Stimulated activated CD8-positive, alpha-beta memory T cell treated with anti-CD3 and anti-CD28 coated beads, Interleukin-7, amount 100 ng/mL, for 24 hours (primary cell): ENCODE data around the gene PROZ.
"Not testable (repeated sequence)": the region's sequence is repeated elsewhere in the genome, so short reads cannot be mapped to it uniquely, and the experiment has no call there.

ENCODE experiments used
- DNase-seq: peaks from one replicate; pipeline ENCODE4 v3.0.0-alpha.2; 2020; ENCODE audit warnings: low read depth

PROZ gene, protein sequence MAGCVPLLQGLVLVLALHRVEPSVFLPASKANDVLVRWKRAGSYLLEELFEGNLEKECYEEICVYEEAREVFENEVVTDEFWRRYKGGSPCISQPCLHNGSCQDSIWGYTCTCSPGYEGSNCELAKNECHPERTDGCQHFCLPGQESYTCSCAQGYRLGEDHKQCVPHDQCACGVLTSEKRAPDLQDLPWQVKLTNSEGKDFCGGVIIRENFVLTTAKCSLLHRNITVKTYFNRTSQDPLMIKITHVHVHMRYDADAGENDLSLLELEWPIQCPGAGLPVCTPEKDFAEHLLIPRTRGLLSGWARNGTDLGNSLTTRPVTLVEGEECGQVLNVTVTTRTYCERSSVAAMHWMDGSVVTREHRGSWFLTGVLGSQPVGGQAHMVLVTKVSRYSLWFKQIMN

DNA sequence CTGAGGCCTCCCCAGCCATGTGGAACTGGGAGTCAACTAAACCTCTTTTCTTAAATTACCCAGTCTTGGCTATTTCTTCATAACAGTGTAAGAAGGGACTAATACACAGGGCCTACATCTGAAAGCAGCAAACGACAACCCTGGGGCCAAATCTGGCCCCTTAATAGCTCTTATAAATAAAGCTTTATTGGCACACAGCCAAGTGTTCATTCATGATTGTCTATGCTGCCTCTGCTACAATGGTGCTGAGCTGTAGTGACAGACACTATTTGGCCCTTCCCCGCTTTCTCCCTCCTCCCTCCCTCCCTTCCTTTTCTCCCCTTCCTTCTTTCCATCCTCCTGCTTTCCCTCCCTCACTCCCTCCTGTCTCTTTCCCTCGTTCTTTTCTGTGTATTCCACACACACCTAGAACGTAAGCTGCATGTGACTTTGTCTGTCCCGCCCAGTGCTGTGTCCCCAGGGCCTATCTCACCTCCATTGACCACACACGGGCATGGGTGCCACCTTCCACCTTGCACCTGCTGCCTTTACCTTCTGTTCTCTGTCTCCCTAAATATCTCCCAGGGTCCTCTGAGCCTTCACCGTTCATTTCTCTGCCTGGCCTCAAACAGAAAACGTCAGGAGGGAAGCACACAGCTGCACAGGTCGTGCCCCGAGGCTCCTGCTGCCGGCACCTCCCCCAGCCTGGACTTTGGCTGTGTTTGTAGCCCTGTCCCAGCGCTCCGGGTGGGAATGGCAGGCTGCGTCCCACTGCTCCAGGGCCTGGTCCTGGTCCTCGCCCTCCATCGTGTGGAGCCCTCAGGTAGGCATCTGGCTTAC is at the start of gene PROZ:
PROZ (plus strand) TSS at position 720 of the 819 bp plus-strand sequence; CDS start at position 733, 13 bp downstream.
- DNase-seq: no peak

GRCh38 chr13:113109151-113110047 is 49.0 kb upstream of the PROZ start:
- DNase-seq: no peak

DNA sequence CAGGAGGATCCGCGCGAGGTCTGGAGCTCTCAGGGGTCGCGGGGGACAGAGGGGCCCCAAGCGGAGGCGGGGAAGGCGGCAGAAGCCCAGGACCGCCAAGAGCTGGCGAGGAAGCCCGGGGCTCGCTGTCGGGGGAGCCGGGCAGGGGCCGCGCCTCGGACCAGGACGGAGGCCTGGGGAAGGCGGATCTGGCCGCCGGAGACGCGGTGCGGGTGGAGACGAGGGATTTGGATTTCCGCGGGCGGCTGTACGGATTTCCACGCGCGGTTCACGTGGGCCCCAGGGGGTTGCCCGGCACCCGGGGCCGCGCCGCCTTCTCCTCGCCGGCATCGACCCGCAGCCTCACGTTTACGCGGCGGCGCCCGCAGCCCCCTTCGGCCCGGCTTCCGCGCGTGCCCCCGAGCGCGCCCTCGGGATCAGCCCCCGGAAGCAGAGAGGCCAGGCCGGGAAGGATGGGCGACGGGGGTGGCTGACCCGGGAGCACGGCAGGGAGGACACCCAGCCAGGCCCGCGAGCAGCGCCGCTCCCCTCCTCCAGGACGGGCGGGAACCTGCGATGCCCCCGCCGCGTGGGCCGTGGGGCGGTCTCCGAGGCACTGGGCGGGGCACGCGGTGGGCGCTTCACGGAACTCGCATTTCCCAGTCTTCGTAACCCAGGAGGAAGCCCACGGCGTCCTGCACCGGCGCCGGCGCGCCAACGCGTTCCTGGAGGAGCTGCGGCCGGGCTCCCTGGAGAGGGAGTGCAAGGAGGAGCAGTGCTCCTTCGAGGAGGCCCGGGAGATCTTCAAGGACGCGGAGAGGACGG is 48.2 kb upstream of the PROZ start:
- no peak for DNase-seq

- DNase-seq: no peak
Observed at GRCh38 chr13:113110852-113111315, 47.6 kb upstream of the PROZ start.

- not testable (repeated sequence) for DNase-seq
Observed at GRCh38 chr13:113111821-113112220, 46.6 kb upstream of the PROZ start.

DNA sequence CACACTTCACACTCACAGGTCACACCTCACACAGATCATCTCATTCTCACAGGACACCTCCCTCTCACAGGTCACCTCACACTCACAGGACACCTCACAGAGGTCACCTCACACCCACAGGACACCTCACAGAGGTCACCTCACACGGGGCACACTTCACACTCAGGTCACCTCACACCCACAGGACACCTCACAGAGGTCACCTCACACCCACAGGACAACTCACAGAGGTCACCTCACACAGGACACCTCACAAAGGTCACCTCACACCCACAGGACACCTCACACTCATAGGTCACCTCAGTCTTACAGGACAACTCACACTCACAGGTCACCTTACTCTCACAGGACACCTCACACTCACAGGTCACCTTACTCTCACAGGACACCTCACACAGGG is 46.0 kb upstream of the PROZ start:
- DNase-seq: not testable (repeated sequence)

DNA sequence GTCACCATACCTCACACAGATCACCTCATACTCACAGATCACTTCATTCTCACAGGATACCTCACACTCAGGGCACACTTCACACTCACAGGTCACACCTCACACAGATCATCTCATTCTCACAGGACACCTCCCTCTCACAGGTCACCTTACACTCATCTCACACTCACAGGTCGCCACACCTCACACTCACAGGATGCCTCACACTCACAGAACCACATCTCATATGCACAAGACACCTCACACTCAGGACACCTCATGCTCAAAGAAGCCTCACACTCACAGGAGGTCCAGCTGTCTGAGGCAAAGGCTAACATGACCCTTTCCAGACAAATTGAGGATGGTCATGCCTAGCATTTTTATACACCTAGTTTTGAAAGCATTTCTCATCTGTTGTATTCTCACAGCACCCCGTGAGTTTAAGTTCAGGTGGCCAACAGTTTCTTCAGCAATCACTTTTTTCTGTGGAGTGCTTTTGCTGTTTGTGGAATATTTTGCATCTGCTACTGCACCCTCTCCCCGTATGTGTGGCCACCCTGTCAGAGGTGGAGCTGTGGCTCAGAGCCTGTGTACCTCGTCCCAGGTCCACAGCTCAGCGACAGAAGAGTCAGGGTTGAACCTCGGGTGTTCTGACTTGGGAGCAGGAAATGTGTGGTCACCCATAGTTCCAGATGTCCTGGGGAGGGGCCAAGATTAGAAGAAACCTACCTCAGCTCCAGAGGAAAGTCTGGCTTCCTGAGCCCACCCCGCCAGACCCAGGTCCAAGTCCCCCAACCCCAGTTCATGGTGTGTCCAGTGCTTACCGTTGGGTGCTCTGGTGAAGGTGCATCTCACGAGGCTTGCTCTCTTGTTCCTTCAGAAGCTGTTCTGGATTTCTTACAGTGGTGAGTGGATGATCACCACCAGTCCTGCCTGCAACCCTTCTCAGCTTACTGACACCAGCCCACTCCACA is 45.3 kb upstream of the PROZ start:
- DNase-seq: no peak

- no peak for DNase-seq
Observed at GRCh38 chr13:113113846-113114271, 44.6 kb upstream of the PROZ start.

DNA sequence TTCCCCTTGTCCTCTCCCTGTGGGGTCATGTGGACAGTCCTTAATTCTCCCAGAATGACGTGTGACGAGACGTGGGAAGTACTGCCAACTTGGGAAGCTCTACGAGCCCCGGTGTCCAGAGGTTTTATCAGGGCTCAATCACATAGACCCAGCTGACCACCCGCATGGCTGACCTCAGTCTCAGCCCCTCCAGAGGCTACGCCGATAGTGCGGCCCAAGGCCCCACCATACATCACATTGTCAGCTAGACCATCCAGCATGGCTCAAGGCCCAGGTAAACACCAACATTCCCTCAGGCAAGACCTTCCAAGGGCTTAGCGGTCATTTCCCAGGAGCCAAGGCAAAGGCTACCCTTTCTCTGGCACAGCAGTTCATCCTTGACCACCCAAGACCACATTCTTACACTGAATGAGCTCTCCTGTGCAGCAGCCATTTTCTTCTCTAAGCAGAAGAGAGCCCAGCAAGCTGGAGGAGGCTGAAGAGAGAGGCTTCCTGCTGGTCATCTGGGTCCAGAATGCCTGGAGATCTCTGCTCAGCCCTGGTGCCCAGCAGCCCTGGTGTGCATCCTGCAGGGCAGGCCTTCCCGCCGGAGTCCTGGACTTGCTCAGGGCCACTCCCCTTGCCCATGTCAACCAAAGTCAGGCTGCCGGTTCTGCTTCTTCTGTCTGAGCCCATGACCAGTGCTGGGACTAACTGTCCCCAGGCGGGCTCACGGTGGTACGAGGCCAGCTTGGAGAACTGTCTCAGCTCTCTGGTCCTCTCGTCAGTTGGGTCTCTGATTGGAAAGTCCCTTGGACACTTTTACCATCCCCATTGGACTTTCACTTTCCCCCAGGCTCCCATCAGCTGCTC is 43.7 kb upstream of the PROZ start:
- no peak for DNase-seq

DNA sequence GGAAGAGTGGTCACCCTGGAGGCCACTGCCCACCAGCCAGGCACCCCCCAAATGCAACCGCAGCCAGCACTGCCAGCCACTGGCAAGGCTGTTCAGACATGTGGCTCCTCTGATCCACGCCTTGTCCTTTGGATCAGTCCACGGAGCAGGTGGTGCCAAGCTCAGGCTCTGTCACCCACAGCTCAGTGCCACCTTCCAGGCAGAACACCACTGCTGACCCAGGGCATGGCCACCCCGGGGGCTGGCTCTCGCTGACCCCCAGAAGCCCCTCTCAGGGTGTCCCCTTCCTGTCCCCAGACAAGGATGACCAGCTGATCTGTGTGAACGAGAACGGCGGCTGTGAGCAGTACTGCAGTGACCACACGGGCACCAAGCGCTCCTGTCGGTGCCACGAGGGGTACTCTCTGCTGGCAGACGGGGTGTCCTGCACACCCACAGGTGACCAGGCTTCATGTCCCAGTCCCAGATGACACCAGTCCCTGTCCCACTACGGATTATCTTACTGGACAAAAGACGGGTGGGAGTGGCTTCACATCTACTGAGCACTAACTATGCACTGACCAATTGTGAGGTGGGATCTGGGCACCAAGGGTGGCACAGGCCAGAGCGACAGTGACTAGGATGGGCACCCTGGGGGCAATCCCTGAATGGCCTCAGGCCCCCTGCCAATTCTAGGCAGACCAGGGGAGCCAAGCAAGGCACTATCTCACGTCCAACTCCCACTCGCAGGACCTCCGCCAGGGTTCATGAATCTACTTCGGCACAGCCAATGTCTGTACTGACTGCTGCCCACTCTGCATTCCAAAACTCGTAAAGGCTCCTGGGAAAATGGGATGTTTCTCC is 42.9 kb upstream of the PROZ start:
- no peak for DNase-seq

GRCh38 chr13:113116206-113116800 is 42.1 kb upstream of the PROZ start:
- DNase-seq: no peak

DNA sequence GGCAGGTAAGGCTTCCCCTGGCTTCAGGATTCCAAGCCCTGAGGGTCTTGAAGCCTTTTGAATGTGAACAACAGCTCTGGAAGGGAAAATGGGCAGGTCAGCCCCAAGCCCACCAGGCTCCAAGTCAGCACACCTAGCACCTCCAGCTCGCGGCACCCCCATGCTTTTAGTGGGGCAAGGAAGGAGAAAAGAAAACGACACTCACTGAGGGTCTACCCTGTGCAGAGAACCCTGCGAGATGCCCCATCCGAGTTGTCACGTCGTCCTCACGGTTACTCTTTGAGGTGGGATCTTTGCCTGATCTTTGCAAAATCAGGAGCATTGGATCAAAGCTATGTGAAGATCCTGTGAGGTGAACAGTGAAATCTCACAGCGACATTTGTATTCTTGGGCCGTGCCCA is 41.6 kb upstream of the PROZ start:
- no peak for DNase-seq

DNA sequence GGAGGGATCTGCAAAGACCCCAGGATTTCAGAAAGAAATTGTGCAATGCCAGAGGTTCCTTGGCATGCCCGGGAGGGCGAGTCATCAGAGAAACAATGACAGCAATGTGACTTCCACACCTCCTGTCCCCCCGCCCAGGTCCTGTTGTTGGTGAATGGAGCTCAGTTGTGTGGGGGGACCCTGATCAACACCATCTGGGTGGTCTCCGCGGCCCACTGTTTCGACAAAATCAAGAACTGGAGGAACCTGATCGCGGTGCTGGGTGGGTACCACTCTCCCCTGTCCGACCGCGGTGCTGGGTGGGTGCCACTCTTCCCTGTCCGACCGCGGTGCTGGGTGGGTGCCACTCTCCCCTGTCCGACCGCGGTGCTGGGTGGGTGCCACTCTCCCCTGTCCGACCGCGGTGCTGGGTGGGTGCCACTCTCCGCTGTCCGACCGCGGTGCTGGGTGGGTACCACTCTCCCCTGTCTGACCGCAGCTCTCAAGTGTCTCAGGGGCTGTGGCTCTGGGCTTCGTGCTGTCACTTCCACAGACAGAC is 41.0 kb upstream of the PROZ start:
- no peak for DNase-seq

DNA sequence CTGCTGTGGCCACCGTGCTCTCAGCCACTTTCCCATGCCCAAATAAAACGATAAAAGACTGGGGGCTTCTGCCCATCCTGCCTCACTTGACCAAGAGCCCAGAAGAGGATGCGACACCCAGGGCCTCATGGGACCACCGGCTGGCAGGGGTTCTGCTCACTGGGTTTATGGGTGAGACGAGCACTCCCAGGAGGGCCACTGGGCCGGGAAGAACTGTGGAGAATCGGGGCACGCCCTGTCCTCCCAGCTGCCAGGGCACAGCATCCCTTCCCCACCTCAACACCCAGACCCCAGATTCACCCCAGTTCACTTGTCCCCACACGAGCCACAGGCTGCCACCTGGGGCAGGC is 40.6 kb upstream of the PROZ start:
- DNase-seq: no peak

DNA sequence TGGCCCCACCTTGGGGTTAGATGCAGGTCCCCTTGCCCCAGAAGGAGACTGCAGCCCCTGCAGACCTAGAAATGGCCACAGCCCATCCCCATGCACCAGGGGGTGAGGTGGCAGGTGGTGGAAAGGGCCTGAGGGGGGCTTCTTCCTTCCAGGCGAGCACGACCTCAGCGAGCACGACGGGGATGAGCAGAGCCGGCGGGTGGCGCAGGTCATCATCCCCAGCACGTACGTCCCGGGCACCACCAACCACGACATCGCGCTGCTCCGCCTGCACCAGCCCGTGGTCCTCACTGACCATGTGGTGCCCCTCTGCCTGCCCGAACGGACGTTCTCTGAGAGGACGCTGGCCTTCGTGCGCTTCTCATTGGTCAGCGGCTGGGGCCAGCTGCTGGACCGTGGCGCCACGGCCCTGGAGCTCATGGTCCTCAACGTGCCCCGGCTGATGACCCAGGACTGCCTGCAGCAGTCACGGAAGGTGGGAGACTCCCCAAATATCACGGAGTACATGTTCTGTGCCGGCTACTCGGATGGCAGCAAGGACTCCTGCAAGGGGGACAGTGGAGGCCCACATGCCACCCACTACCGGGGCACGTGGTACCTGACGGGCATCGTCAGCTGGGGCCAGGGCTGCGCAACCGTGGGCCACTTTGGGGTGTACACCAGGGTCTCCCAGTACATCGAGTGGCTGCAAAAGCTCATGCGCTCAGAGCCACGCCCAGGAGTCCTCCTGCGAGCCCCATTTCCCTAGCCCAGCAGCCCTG is 40.0 kb upstream of the PROZ start:
- DNase-seq: no peak

DNA sequence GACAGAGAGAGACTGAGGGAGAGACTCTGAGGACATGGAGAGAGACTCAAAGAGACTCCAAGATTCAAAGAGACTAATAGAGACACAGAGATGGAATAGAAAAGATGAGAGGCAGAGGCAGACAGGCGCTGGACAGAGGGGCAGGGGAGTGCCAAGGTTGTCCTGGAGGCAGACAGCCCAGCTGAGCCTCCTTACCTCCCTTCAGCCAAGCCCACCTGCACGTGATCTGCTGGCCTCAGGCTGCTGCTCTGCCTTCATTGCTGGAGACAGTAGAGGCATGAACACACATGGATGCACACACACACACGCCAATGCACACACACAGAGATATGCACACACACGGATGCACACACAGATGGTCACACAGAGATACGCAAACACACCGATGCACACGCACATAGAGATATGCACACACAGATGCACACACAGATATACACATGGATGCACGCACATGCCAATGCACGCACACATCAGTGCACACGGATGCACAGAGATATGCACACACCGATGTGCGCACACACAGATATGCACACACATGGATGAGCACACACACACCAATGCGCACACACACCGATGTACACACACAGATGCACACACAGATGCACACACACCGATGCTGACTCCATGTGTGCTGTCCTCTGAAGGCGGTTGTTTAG is 39.2 kb upstream of the PROZ start:
- no peak for DNase-seq
